ENCODE measurements around the gene TTYH2. TPM values are rescaled to one million over a fixed set of nuclear protein-coding genes. Genes with fewer than 3 reads are reported as not detected.

TTYH2 gene
- total RNA-seq, 1 donor from 2014 or later = 2.1 TPM

DNA sequence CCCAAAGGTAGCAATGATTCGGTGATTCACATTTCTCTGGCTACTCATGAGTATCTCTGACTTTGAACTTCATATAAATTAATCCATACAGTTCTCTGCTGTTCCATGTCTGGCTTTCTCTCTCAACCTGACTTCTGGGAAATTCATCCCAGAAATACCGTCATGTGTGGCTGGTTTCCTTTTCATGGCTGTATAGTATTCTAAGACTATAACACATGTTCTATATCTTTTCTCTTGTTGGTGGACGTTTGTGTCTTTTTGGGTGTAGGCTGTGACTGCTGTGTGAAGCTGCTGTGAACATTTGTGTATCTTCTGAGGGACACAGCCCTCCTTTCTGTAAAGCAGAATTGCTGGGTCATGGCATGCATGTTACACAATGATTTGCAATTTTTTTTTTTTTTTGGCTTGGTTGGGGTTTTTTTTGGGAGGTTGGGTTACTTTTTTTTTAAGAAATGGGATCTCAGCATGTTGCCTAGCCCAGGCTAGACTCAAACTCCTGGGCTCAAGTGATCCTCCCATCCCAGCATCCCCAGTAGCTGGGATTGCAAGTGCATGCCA is 6.3 kb downstream of the TTYH2 start:
- Mint-ChIP-seq H3K27ac (ENCODE audit: unreplicated experiment) (no peak overlapping the region), H3K4me1 (ENCODE audit: low read depth) (no peaks in the 10 kb centered on the region), H3K9me3 (ENCODE audit: low read depth) (no peaks in the 10 kb centered on the region), H3K27me3 (ENCODE audit: low read depth) (no peaks in the 10 kb centered on the region), H3K4me3 (ENCODE audit: unreplicated experiment) (no peak overlapping the region), H3K36me3 (ENCODE audit: low read depth) (no peaks in the 10 kb centered on the region)
- TF ChIP-seq CTCF (IDR thresholded peaks at IDR 0.05) = no peak
- no peak for DNase-seq (ENCODE audit: low spot score)

DNA sequence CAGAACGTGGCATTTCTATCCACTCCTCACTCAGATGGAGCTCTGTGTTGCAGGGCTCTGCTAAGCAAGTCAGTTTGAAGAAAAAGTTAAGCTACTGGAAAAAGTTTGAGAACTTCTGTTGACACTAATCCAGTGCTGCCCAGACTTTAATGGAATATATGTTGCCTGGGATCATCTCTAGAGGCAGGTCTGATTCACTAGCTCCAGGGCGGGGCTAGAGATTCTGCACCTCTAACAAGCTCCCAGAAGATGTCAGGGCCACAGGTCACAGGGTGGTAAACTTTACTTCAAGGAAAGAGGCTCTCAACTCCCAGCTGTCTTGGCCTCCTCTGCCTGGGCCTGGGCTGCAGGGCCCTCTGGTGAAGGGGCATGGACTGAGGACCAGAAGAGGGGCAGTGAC is 6.8 kb downstream of the TTYH2 start:
- Mint-ChIP-seq H3K27ac (ENCODE audit: unreplicated experiment) (no peak overlapping the region), H3K27me3 (ENCODE audit: low read depth) (no peaks in the 10 kb centered on the region), H3K4me3 (ENCODE audit: unreplicated experiment) (no peak overlapping the region), H3K4me1 (ENCODE audit: low read depth) (no peaks in the 10 kb centered on the region), H3K9me3 (ENCODE audit: low read depth) (no peaks in the 10 kb centered on the region), H3K36me3 (ENCODE audit: low read depth) (no peaks in the 10 kb centered on the region)
- DNase-seq (ENCODE audit: low spot score) = no peak
- TF ChIP-seq CTCF (IDR thresholded peaks at IDR 0.05) = no peak

GRCh38 chr17:74220946-74221818 is 7.8 kb downstream of the TTYH2 start:
- DNase-seq (ENCODE audit: low spot score) = no peak
- Mint-ChIP-seq H3K4me1 (ENCODE audit: low read depth) (no peaks in the 10 kb centered on the region), H3K27me3 (ENCODE audit: low read depth) (peaks cover 2% of the 10 kb centered on the region)

DNA sequence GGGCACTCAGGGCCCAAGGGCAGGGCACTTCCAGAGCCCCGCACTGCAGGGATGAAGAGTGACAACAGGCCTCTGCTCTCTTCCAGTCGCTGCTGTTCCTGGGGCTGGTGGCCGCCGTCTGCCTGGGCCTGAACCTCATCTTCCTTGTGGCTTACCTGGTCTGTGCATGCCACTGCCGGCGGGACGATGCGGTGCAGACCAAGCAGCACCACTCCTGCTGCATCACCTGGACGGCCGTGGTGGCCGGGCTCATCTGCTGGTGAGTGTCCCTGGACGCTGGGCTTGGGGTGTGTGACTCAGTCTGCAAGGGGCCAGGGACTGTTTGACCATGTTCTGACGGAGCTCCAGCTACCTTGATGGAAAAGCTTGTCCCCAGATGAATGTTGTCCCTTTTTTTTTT is 9.0 kb downstream of the TTYH2 start:
- peaks cover 5% of the 10 kb centered on the region for H3K27me3 Mint-ChIP-seq (ENCODE audit: low read depth)
- peaks cover 2% of the 10 kb centered on the region for H3K36me3 Mint-ChIP-seq (ENCODE audit: low read depth)
- no peak for TF ChIP-seq CTCF (IDR thresholded peaks at IDR 0.05)
- H3K9me3 Mint-ChIP-seq (ENCODE audit: low read depth) = no peaks in the 10 kb centered on the region
- H3K4me3 Mint-ChIP-seq (ENCODE audit: unreplicated experiment) = no peak overlapping the region
- no peaks in the 10 kb centered on the region for H3K4me1 Mint-ChIP-seq (ENCODE audit: low read depth)
- H3K27ac Mint-ChIP-seq (ENCODE audit: unreplicated experiment) = no peak overlapping the region
- DNase-seq (ENCODE audit: low spot score) = no peak

More at GRCh38 chr17:74220946-74221818, 7.8 kb downstream of the TTYH2 start:
- no peak for TF ChIP-seq CTCF (IDR thresholded peaks at IDR 0.05)
- Mint-ChIP-seq H3K36me3 (ENCODE audit: low read depth) (peaks cover 2% of the 10 kb centered on the region), H3K9me3 (ENCODE audit: low read depth) (no peaks in the 10 kb centered on the region), H3K27ac (ENCODE audit: unreplicated experiment) (no peak overlapping the region), H3K4me3 (ENCODE audit: unreplicated experiment) (no peak overlapping the region)

DNA sequence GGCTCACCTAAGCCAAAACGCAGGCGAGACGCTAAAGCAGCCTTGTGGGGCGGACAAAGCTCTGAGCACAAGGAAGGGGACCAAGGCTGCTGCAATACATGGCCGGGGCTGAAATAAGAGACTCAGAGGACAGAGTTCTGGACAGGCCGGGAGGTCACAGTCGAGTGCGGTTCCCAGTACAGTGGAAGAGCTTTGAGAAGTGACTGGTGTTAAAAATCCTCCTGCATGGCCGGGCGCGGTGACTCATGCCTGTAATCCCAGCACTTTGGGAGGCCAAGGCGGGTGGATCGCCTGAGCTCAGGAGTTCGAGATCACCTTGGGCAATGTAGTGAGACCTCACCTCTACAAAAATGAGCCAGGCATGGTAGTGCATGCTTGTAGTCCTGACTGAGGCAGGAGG is 10.5 kb downstream of the TTYH2 start:
- Mint-ChIP-seq H3K36me3 (ENCODE audit: low read depth) (peaks cover 2% of the 10 kb centered on the region), H3K27ac (ENCODE audit: unreplicated experiment) (no peak overlapping the region), H3K9me3 (ENCODE audit: low read depth) (no peaks in the 10 kb centered on the region), H3K4me3 (ENCODE audit: unreplicated experiment) (no peak overlapping the region), H3K4me1 (ENCODE audit: low read depth) (no peaks in the 10 kb centered on the region), H3K27me3 (ENCODE audit: low read depth) (peaks cover 5% of the 10 kb centered on the region)
- TF ChIP-seq CTCF (IDR thresholded peaks at IDR 0.05) = no peak
- no peak for DNase-seq (ENCODE audit: low spot score)
